H4 (cell line): Measurements from ENCODE around the gene DCAF6. TPM values are rescaled to one million over a fixed set of nuclear protein-coding genes. Genes with fewer than 3 reads are reported as not detected.
A peak's percentile ranks its signal among the peaks of the same experiment; 100 is the strongest.

Experiments used
- DNase-seq: peaks from one replicate; pipeline ENCODE4 v3.0.0-alpha.2; 2015; ENCODE audit warnings: low spot score
- total RNA-seq: library from RNA; depleted of rRNA; stranded (reverse); fragments of >200 nt; shearing (Covaris generic); gene quantifications from 2 replicates; pipeline ENCODE4 v1.2.3, GENCODE V29; 2014

The DCAF6 gene
- total RNA-seq, 1 experiment from 2014 or later = 27.0 TPM

GRCh38 chr1:167968569-167968968 lies 32.1 kb downstream of the DCAF6 start:
- no peak for DNase-seq

- no peak for DNase-seq
Observed at GRCh38 chr1:167973832-167974231, 37.3 kb downstream of the DCAF6 start.

GRCh38 chr1:167974698-167975097 lies 38.2 kb downstream of the DCAF6 start:
- DNase-seq = no peak

- DNase-seq = no peak
Observed at GRCh38 chr1:167977245-167977644, 40.8 kb downstream of the DCAF6 start.

- DNase-seq = no peak
Observed at GRCh38 chr1:167981933-167982332, 45.5 kb downstream of the DCAF6 start.

GRCh38 chr1:167983797-167984420 lies 47.4 kb downstream of the DCAF6 start:
- DNase-seq = no peak

GRCh38 chr1:167984886-167985489 lies 48.5 kb downstream of the DCAF6 start:
- peak; percentile 33 for DNase-seq

GRCh38 chr1:167987174-167987573 lies 50.7 kb downstream of the DCAF6 start:
- DNase-seq = no peak

GRCh38 chr1:167991546-167991945 lies 55.1 kb downstream of the DCAF6 start:
- no peak for DNase-seq

GRCh38 chr1:167993720-167994119 lies 57.2 kb downstream of the DCAF6 start:
- DNase-seq = no peak

GRCh38 chr1:167994560-167994959 lies 58.1 kb downstream of the DCAF6 start:
- DNase-seq = no peak

- DNase-seq = no peak
Observed at GRCh38 chr1:167995038-167995437, 58.6 kb downstream of the DCAF6 start.

GRCh38 chr1:167996266-167996665 lies 59.8 kb downstream of the DCAF6 start:
- no peak for DNase-seq

- no peak for DNase-seq
Observed at GRCh38 chr1:167997037-167997575, 60.6 kb downstream of the DCAF6 start.

- no peak for DNase-seq
Observed at GRCh38 chr1:167999877-168000276, 63.4 kb downstream of the DCAF6 start.

- no peak for DNase-seq
Observed at GRCh38 chr1:168000656-168001055, 64.2 kb downstream of the DCAF6 start.

- DNase-seq = no peak
Observed at GRCh38 chr1:168001213-168001612, 64.7 kb downstream of the DCAF6 start.

GRCh38 chr1:168004531-168004930 lies 68.0 kb downstream of the DCAF6 start:
- DNase-seq = no peak

- no peak for DNase-seq
Observed at GRCh38 chr1:168005529-168005928, 69.0 kb downstream of the DCAF6 start.

- DNase-seq = no peak
Observed at GRCh38 chr1:168007691-168008090, 71.2 kb downstream of the DCAF6 start.

GRCh38 chr1:168008595-168008994 lies 72.1 kb downstream of the DCAF6 start:
- DNase-seq = no peak

- no peak for DNase-seq
Observed at GRCh38 chr1:168009322-168009721, 72.8 kb downstream of the DCAF6 start.

- DNase-seq = no peak
Observed at GRCh38 chr1:168019407-168019806, 82.9 kb downstream of the DCAF6 start.

- no peak for DNase-seq
Observed at GRCh38 chr1:168031198-168031597, 94.7 kb downstream of the DCAF6 start.
